GM19452 (cell line): ENCODE measurements around the gene NKX2-1.
"Not testable (repeated sequence)": the region's sequence is repeated elsewhere in the genome, so short reads cannot be mapped to it uniquely, and the experiment has no call there.

Experiments used
- ATAC-seq: cut with Tn5 transposase; IDR thresholded peaks from one replicate; pipeline ENCODE4 v1.9.1; 2021; ENCODE audit not compliant: unreplicated experiment

Gene NKX2-1

GRCh38 chr14:36519431-36520321 lies at the start of gene NKX2-1:
Gene NKX2-1 (minus strand): TSS chr14:36520232. CDS start chr14:36520129, 103 bp downstream.
- no peak for ATAC-seq

- ATAC-seq: no peak
Measured at GRCh38 chr14:36556811-36557433, 36.9 kb upstream of the NKX2-1 start.

GRCh38 chr14:36555998-36556743 lies 36.1 kb upstream of the NKX2-1 start:
- ATAC-seq: no peak

- no peak for ATAC-seq
Measured at GRCh38 chr14:36553656-36554260, 33.7 kb upstream of the NKX2-1 start.

DNA sequence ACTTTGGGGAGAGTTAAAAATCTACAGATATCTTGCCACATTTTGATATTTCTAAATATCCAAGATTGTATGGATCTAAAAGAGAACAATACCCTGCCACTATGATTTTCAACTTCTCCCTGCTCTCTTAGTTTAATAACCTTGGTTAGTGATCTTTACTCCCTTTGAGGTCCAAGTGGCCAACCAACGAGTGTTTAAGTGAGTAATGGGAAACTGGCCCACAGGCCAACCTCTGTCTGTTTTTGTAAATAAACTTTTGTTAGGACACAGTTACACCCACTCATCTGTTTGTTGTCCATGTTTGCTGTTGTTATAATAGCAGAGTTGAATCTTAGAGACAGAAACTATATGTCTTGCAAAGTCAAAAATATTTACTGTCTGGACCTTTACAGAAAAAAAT lies 30.9 kb upstream of the NKX2-1 start:
- no peak for ATAC-seq

- ATAC-seq: not testable (repeated sequence)
Measured at GRCh38 chr14:36544280-36544679, 24.2 kb upstream of the NKX2-1 start.

DNA sequence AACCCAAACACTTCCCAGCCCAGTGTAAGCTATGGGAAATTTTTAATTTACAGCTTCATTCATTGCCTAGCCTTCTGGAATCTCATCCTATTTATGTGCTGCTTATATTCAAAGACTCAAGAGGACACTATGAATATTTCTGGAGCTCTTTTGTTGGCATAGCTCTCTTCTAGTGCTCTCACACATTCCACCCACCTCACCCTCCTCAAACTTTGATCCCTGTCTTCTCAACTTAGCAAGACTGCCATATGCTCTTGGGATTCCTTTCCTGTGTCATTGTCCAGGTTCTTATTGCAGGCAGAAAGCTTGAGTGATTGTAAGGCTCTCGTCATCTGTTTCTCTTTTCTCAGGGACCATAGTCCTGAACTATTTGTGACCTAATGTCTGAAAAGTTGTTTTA lies 18.0 kb upstream of the NKX2-1 start:
- ATAC-seq: no peak

DNA sequence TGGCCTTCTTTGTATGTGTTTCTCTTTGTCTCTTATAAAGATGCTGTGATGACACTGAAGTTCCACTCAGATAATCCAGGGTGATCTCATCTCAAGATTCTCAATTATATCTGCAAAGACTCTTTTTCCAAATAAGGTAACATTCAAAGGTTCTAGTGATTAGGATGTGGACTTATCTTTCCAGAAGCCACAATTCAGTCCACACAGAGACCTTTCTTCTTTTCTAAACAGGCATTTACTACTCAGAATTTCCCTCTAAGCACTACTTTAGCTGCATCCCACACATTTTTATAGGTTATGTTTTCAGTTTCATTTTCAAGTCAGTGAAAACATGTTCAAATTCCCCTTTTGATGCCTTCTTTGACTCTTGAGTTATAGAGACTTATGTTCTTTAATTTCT lies 9.0 kb upstream of the NKX2-1 start:
- ATAC-seq: no peak

GRCh38 chr14:36525746-36526099 lies 5.7 kb upstream of the NKX2-1 start:
- ATAC-seq: no peak

- no peak for ATAC-seq
Measured at GRCh38 chr14:36524874-36525745, 5.1 kb upstream of the NKX2-1 start.

GRCh38 chr14:36524220-36524837 lies 4.3 kb upstream of the NKX2-1 start:
- no peak for ATAC-seq

DNA sequence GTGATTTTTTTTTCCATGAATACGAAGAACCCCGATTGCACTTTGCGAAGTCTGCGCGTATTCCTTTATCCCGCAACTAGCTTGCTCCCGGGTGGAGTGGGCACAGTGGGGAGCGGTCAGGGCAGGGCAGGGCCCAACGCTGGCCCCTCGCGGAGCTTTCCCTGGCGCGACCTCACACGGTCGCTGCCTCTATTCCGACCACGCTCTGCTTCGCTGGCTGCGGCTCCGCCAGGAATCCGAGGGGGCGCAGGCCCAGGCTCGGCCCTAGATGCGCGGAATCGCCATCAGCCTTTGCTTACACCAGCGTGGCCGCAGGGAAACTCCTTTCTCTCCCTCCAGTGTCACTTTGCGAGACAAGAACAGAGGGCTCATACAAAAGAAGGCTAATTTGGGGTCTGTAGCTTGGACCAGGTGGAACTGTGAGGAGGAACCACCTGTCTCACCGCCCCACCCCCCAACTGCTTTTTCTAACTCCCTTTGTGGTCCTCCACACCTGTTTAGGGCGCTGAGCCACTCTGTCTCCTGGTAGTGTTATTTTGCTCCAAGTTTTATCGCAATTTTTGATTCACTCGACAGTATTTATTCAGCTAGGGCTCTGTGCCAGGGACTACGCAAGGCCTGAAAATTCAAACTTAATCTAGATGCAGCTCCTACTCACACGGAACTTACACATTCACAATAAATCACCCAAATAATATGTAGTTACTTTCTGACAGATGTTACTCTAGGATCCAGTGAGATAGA lies 3.1 kb upstream of the NKX2-1 start:
- no peak for ATAC-seq

GRCh38 chr14:36522347-36522971 lies 2.4 kb upstream of the NKX2-1 start:
- no peak for ATAC-seq

GRCh38 chr14:36521598-36522345 lies 1.7 kb upstream of the NKX2-1 start:
- ATAC-seq: no peak

- ATAC-seq: no peak
Measured at GRCh38 chr14:36520601-36521525, 831 bp upstream of the NKX2-1 start.

GRCh38 chr14:36518586-36519430 lies 1.2 kb downstream of the NKX2-1 start:
- ATAC-seq: no peak
